AG09319 (cell line): ENCODE results near the gene PHYHD1.
"Not testable (repeated sequence)": the region's sequence is repeated elsewhere in the genome, so short reads cannot be mapped to it uniquely, and the experiment has no call there.

Experiments used
- DNase-seq: peaks from one replicate; pipeline ENCODE4 v3.0.0-alpha.2; 2010; ENCODE audit warnings: low read depth; ENCODE audit errors: extremely low read depth
- CTCF ChIP-seq: IDR thresholded peaks from 2 replicates; pipeline ENCODE4 v1.5.1; 2011; ENCODE audit warnings: low read depth, mild to moderate bottlenecking, inconsistent platforms, low read length, moderate library complexity

Gene PHYHD1

GRCh38 chr9:128940946-128941755 lies 20.4 kb downstream of the PHYHD1 start:
- no peak for TF ChIP-seq CTCF
- no peak for DNase-seq

GRCh38 chr9:128943832-128944620 lies 23.2 kb downstream of the PHYHD1 start:
- no peak for TF ChIP-seq CTCF
- DNase-seq: no peak

GRCh38 chr9:128944966-128945365 lies 24.2 kb downstream of the PHYHD1 start:
- DNase-seq: not testable (repeated sequence)

- no peak for DNase-seq
- no peak for TF ChIP-seq CTCF
Observed at GRCh38 chr9:128945798-128946501, 25.2 kb downstream of the PHYHD1 start.

GRCh38 chr9:128946571-128947276 lies 25.9 kb downstream of the PHYHD1 start:
- DNase-seq: no peak
- no peak for TF ChIP-seq CTCF

- no peak for DNase-seq
- TF ChIP-seq CTCF: no peak
Observed at GRCh38 chr9:128947277-128947526, 26.4 kb downstream of the PHYHD1 start.

- peak; percentile 70 for DNase-seq
- TF ChIP-seq CTCF: no peak
Observed at GRCh38 chr9:128947527-128948301, 26.9 kb downstream of the PHYHD1 start, which contains the start of the genes DOLK and NUP188. DOLK (minus strand) TSS chr9:128947603; CDS start chr9:128947303, 300 bp downstream. NUP188 (plus strand) TSS chr9:128947699; CDS start chr9:128947720, 21 bp downstream.

- DNase-seq: not testable (repeated sequence)
Observed at GRCh38 chr9:128961403-128961802, 40.6 kb downstream of the PHYHD1 start.
